GM12874 (cell line): ENCODE measurements around the gene TP63.

Experiments used
- TF ChIP-seq, protein P1 (sequence below): IDR thresholded peaks from 2 replicates; pipeline ENCODE4 v1.5.1; 2011; ENCODE audit warnings: low read depth, mild to moderate bottlenecking, control low read depth, low read length, moderate library complexity; ENCODE audit not compliant: insufficient read depth

Gene TP63

DNA sequence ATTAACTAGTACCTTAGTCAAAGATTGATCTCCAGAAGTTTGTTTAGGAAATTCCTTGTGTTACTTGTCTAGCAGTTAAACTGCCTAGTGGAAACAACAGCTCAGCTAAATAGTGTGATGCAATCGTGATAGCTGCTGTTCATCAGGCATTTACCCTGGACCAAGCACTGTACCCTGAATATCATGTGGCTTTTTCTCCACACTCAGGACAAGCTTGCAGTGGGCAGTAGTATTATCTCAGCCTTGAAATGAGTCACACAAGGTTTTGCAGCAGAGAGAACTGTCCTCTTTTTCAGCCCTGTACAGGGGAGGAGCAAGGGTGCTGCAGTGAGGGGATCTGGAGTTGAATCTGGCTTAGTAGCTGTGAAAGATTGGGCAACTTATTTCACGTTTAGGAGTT lies 208.4 kb downstream of the TP63 start:
- TF ChIP-seq, protein P1, sequence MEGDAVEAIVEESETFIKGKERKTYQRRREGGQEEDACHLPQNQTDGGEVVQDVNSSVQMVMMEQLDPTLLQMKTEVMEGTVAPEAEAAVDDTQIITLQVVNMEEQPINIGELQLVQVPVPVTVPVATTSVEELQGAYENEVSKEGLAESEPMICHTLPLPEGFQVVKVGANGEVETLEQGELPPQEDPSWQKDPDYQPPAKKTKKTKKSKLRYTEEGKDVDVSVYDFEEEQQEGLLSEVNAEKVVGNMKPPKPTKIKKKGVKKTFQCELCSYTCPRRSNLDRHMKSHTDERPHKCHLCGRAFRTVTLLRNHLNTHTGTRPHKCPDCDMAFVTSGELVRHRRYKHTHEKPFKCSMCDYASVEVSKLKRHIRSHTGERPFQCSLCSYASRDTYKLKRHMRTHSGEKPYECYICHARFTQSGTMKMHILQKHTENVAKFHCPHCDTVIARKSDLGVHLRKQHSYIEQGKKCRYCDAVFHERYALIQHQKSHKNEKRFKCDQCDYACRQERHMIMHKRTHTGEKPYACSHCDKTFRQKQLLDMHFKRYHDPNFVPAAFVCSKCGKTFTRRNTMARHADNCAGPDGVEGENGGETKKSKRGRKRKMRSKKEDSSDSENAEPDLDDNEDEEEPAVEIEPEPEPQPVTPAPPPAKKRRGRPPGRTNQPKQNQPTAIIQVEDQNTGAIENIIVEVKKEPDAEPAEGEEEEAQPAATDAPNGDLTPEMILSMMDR, result no peak

DNA sequence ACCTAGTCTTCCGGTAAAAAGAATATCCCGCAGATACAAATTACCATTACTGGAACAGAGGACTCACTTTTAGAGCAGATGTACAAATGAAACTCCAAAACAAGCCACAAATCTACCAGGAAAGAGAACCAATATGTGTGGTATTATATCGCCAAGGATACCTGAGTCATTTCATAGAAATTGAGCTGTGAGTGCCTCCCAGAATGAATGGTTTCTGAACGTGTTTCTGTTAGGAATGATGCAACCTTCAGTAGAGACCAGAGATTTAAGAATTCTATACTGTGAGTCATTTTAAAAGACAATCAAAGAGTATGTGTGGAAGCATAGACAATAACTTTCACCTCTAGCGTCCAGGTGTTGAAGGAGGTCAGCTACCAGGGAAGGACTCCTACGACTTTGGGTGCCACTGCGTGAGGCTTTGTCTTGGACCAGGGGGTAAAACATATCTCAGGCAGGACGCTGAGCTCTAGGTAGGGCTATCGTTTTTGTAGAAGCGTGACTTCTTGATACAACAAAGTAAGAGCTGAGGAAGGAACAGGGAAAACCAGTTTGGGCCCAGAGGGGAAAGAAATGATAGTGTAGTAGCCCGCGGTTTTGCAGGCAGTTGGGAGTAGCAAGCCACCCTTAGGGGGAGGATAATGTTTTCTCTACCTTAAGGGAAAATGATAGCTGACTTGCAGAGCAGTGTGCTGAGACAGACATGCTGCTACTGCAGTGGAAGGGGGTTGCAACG lies 210.4 kb downstream of the TP63 start:
- TF ChIP-seq, protein P1, result no peak

DNA sequence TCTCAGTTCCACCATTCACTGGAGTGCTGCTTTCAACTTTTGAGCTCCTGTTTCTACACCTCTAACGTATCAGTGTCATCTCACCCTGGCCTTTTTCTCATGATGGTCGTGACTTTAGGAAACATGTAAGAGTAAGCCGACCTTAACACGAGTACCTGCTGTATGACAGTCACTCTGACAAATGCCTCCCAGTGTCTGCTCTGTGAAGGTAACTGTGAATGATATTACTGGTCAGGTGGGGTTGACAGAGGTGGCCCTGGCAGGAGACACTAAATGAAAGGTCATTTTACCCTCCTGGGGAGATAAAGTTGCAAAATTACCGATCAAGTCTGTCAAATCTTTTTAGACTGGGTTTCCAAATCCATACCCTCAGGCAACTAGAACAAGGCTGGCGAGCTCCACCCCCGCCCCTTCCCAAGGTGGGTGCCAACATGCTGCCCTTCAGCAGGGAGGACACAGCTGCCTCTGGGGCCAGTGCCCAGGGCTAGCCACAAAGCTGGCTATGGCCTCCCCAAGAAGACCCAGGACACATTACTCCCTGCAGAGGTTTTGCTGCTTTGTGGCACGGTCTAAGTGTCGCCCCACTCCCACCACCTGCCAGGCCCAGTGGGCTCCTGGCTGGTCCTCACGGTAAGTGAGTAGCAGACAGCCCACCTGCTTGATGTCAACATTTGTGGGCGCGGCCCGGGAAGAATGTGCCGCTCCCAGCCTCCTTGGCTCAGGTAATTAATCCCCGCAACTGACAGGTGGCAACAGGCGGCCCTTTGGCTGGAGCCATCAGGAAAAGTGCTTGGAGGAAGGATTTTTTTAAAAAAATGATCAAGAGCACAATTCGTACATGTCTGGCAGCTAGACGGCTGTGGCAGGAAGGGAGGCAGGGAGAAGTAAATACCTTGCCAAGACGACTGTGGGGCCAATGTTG lies 211.8 kb downstream of the TP63 start:
- TF ChIP-seq, protein P1, result no peak

DNA sequence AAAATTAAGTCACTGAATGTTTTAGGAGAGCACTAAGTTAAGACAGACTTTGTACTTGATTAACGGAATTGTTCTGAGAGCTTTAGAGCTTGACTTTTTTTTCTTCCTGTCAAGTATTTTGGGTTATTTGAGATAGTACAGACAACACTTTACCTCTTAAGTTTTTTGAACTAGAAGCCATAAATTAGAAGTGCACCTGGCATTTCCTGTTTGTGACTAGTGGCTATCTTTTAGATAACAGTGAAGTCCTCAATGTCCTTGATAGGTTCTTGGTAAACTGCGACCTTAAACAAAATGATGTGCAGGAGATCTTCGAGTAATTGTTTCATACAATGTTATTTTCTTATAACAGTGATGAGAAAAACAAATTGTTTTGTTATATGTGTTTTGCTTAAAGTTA lies 213.9 kb downstream of the TP63 start:
- TF ChIP-seq, protein P1, result no peak

DNA sequence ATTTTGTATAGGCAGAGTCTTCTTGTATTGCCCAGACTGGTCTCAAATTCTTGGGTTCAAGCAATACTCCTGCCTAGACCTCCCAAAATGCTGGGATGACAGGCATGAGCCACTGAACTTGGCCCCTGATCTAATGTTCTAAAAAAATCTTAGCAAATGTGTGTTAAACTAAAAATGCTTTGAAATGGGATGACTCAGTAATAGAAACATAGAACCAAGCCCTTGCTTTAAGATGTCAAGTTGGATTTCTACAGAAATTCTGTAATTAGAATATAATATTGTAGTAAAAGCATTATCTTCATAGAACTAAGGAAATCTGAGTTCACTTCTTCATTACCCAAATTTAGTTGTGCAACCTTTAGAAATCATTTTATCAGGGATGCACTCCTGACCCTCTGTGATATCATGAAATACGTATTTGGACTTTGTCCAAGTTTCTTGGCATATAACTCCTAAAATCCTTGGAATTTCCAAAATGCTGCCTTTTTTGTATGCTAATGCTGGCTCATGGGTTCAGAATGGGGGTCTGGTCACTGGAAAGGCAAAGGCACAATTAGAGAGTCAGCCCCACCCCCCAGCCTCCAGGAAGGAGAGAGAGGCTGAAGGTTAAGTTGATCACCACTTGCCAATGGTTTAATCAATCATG lies 217.3 kb downstream of the TP63 start:
- TF ChIP-seq, protein P1, result no peak

DNA sequence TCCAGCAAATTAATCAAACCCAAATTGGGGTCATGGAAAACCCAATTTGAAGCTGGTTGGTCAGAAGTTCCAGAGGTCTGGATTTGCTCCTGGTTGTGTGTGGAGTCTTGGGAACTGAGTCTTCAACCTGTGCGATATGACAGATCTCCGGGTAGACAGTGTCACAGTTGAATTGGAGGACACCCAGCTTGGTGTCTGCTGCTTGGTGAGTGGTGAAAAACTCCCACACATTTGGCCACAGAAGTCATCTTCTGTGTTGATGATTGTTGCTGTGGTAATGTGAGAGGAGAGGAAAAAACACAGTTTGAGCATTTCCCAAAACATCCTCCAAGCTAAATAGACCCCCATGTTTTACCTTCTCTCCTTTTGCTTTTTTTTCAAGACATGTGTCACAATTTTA lies 218.1 kb downstream of the TP63 start:
- TF ChIP-seq, protein P1, result no peak

DNA sequence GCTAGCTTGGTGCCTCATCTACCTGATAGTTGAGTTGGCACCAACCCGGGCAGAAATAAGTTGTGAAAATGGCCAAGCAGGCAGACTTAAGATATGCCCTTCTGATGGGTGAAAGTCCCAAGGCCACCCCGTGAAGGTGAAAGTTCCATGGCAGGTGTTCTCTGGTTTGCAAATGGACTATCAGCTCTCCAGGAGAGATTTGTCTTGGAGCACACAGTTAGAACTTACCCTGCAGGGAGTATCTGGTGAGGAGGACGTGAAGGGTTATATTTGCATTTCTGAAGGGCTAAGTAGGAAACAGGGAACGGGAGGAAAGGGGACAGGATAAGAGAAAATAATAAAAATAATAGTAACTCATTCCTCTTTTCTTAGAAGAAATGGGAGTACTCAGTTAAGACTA lies 220.5 kb downstream of the TP63 start:
- TF ChIP-seq, protein P1, result no peak
